ENCODE results near the gene DHX9.
A peak's percentile ranks its signal among the peaks of the same experiment; 100 is the strongest.
"Not testable (repeated sequence)": the region's sequence is repeated elsewhere in the genome, so short reads cannot be mapped to it uniquely, and the experiment has no call there.

The DHX9 gene

DNA sequence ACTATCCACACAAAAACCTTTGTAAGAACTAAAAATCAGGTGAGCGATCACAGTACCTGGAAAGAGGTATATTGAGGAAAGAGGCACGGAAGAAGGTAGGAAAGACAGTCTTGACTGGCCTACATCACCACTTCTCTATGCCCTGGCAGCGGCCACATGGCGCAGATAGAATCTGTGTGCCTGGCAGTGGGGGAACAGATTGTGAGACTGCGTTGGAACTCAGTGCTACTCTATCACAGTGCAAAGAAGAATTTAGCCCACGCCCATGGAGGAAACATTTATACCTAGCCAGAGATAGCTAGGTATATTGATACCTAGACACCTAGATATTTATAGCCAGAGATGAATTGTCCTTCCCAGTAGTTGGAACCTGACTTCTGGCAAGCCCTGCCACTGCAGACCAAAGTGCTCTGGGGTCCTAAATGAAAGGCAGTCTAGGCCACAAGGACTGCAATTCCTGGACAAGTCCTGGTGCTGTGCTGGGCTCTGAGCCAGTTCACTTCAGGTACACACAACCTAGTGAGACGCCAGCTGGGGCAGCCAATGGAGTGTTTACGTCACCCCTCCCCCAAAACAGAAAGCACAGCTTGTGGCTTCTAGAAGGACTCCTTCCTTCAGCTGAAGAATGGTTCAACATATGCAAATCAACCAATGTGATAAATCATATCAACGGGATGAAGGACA lies 51.9 kb downstream of the DHX9 start:
- DNase-seq = peak; percentile 62

DNA sequence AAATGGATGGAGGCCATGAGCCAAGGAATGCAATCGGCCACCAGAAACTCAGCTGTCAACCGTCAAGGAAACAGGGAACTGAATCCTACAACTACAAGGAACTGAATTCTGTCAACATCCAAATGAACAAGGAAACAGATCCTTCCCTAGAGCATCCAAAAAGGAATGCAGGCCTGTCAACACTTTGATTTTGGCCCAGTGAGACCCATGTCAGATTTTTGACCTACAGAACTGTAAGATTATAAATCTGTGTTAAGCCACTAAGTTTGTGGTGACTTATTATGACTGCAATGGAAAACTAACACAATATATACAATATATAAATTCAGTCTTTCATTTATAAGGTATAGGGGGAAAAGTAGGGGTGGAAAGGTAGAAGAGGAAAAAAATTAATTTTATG lies 58.5 kb downstream of the DHX9 start:
- no peak for DNase-seq

DNA sequence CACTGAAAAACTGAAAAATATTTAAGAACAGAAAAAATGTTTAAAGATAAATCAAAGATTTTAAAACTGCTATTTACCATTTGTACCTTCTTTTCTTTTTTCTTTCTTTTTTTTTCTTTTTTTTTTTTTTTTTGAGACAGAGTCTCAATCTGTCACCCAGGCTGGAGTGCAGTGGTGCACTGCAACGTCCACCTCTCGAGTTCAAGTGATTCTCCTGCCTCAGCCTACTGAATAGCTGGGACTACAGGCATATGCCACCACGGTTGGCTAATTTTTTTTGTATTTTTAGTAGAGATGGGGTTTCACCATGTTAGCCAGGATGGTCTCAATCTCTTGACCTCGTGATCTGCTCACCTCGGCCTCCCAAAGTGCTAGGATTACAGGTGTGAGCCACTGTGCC lies 62.8 kb downstream of the DHX9 start:
- DNase-seq = not testable (repeated sequence)

DNA sequence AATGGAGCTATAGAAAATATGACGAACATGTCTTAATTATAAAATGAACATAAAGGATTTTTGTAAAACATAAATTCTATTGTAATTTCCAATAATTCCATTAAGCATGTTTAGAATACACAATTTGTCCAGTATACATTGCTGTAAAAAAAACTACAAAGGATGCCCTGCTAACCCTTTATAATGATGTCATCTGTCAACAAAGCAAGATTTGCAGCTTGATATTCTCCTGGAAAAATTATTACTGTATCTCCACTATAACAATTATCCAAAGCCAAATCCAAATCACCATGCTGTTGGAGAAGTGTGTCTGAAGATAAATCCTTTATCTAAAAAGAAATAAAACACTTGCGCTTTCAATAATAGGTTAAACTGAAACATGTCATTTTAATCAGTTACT lies 66.2 kb downstream of the DHX9 start:
- DNase-seq = no peak

DNA sequence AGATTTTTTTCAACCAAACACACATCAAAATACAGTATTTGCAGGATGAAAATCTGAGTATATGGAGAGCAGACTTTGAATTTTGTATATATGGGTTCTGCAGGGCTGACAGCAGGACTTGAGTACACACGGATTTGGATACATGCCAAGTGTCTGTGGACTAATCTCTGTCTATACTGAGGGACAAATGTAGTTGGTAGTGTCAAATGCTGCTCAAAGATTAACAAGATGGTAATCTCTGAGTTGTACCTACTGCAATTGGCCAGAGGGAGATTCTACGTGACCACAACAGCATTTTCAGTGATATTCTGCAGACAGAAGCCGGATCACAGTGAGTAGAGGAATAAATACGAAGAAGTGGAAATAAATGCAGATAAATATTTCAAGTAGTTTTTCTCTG lies 70.4 kb downstream of the DHX9 start:
- peak; percentile 98 for DNase-seq

DNA sequence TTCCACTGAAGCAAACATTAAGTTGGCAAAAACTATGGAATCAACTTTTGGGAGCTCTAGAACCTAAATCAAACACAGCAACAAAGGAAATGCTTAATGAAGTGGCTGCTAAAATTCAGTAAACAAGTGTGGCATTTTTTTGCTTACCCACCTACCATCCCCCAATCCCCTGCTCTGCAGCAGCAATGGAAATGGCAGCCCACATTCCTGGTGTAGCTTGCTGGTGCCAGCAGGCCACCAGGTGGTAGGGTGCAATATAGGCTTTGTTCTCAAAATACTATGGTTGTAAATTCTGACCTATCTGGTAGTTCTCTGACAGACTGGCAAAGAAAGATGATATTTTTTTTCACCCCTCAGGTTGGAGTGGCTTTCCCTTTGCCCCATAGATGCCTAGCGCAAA lies 71.0 kb downstream of the DHX9 start:
- DNase-seq = peak; percentile 37

DNA sequence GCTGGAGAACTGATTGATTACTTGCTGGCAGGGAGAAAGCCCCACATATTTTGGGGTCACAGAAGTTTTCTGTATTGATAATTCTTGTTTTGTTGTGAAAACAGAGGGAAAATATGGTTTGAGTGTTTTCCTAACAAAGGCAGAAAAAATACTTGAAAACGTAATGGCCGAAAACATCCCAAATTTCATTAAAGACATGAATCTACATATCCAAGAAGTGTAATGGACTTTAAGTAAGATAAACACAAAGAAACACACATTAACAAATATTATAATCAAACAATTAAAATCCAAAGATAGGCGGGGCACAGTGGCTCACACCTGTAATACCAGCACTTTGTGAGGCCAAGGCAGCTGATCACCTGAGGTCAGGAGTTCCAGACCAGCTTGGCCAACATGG lies 74.3 kb downstream of the DHX9 start:
- no peak for DNase-seq

DNA sequence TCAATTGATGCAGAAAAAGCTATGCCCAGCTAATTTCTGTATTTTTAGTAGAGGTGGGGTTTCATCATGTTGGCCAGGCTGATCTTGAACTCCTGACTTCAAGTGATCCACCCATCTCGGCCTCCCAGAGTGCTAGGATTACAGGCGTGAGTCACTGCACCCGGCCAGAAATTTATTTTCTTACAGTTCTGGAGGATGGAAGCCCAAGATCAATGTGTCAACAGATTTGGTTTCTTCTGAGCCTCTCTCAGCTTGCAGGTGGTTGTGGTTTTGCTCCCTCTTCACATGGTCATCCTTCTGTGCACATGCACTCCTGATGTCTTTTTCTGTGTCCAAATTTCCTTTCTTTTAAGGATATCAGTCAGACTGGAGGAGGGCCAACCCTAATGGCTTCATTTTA lies 78.2 kb downstream of the DHX9 start:
- no peak for DNase-seq

DNA sequence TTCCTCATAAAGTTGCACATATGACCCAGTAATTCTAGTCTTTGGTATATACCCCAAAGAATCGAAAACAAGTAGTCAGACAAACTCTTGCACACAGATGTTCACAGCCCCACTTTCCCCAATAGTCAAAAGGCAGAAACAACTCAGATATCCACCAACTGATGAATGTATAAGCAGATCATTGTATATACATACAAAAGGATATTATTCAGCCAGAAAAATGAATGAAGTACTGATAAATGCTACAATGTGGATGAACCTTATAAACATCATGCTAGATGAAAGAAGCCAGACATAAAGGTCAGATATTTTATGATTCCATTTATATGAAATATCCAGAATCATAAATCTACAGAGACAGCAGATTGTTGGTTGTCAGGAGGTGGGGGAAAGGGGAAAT lies 86.5 kb downstream of the DHX9 start:
- DNase-seq = no peak

DNA sequence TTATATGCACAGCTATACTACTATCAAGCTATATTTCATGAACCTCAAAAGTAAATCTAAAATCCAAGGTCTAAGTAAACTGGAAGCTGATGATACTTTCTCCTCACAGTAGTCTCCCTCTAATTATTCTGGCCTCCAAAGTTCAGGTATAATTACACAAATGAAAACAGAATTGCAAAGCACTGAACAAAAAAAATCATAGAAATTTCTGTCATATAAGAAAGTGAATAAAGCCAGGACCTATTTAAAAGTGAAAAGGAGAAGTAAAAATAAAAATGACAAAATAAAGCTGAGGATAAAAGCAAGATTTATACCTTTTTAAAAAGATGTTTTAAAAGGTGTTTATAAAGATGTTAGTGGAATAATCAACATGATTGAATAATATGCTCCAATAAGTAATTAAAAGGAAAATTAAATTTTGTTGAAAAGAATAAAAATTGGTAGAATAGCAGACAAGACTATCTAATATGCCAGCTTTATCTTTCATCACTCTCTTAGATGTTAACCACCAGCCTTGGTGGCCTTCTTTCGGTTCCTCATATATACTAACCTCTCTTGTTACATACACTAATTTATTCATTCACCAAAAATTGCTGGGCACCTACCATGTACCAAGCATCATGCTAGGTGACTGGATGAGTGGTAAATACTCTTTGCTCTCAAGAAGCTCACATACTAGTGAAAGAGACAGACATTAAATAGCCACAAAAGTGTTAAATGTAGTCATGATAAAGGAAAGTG lies 88.7 kb downstream of the DHX9 start:
- DNase-seq = no peak

DNA sequence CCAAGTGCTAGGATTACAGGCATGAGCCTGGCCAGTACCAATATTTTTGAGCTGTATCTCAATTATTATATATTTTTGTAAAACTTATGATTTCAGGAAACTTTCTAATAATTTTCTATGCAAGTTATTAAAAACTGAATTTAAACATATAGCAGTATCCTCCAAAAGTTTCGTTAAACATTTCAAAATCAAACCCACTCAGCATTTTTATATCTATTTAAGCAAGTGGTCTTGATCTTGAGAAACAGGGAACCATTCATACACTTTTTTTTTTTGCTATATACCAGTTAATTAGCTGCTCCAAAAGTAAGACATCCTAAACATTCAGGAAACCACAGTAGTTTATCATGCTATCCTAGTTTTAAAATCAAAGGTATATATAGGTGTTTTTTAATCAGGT lies 91.8 kb downstream of the DHX9 start:
- no peak for DNase-seq

DNA sequence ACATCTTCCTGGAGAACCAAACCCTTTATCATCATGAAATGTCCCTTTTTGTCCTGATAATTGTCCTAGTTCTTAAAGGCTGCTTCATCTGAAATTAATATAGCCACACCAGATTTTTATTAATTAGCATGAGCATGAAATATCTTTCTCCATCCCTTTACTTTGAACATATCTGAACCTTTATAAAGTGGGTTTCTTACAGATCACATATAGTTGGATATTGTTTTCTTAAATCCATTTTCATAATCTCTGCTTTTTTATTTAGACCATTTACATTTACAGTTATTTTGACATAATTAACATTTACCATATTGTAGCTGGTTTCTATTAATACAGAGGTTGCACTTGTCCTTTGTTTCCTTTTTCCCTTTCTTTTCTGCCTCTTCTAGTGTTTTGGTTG lies 96.6 kb downstream of the DHX9 start:
- DNase-seq = no peak
